HFF-Myc (cell line): ENCODE measurements around the gene PTPRM.

ENCODE experiments used
- DNase-seq: peaks from one replicate; pipeline ENCODE4 v3.0.0-alpha.2; 2011; ENCODE audit warnings: low read depth; ENCODE audit errors: extremely low read depth
- H3K4me3 ChIP-seq: replicated peaks from 2 replicates; pipeline ENCODE4 v1.5.1; 2011; ENCODE audit warnings: low read depth, mild to moderate bottlenecking, control low read depth, low read length
- TF ChIP-seq, protein P1 (sequence below): IDR thresholded peaks from 2 replicates; pipeline ENCODE4 v1.5.1; 2012; ENCODE audit warnings: mild to moderate bottlenecking, low read depth, low read length, control low read depth; ENCODE audit errors: missing control alignments

Gene PTPRM

DNA sequence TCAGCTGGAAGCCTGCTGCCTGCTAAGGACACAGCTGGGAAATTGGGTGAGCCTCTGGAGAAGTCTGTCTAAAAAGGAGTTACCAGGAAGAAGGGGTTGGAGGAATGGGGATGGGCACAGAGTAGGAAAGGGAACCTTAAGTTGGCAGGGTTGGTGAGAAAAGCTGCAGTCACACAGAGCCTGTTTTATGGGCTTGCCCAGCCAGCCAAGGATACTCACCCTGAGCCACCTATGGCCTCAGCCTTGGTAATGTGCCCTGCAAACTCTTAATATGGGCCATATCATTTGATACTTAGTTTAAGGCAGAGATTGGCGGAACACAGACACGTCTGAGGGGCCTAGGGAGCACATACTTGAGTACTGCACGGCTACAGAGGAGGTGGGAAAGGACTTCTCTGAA lies 623.9 kb downstream of the PTPRM start:
- H3K4me3 ChIP-seq: no peak overlapping the region
- TF ChIP-seq, protein P1, sequence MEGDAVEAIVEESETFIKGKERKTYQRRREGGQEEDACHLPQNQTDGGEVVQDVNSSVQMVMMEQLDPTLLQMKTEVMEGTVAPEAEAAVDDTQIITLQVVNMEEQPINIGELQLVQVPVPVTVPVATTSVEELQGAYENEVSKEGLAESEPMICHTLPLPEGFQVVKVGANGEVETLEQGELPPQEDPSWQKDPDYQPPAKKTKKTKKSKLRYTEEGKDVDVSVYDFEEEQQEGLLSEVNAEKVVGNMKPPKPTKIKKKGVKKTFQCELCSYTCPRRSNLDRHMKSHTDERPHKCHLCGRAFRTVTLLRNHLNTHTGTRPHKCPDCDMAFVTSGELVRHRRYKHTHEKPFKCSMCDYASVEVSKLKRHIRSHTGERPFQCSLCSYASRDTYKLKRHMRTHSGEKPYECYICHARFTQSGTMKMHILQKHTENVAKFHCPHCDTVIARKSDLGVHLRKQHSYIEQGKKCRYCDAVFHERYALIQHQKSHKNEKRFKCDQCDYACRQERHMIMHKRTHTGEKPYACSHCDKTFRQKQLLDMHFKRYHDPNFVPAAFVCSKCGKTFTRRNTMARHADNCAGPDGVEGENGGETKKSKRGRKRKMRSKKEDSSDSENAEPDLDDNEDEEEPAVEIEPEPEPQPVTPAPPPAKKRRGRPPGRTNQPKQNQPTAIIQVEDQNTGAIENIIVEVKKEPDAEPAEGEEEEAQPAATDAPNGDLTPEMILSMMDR: no peak
- DNase-seq: no peak

DNA sequence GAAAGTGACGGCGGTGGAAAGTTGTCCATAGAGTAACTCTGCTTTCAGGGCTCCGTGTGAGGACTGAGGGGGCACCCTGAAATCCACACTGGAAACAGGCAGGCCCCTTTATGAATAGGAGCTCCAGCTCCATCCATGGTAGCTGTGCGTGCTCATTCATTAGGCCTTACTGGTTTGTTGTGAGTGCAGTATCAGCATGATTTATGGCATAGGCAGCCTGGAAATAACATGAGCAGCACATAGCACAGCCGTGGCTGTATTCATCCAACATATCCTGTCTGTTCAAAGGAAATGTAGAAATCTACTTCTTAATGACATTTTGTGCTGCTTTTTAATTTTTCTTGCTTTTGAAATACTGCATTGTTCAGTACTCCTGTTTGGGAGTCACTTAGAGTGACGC lies 627.3 kb downstream of the PTPRM start:
- H3K4me3 ChIP-seq: no peak overlapping the region
- no peak for DNase-seq
- TF ChIP-seq, protein P1: no peak

DNA sequence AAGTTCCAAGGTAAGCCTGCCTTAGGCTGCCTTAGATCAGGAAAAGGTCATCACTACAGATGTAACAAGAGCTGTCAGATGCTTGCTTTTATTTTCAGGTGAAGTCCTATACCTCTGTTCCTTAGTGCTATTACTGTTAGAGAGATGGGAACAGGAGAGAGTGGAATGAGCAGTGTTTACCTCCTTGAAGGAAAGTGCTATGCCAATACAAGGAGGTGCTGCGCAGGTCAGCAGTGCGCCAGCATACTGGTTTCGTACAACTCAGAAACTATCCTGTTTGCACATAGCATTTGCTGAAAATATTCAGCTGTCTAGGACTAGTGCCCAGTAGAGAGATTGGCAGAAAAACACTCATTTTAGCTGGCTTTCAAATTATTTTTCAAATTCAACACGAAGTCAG lies 629.1 kb downstream of the PTPRM start:
- no peak for DNase-seq
- TF ChIP-seq, protein P1: no peak

DNA sequence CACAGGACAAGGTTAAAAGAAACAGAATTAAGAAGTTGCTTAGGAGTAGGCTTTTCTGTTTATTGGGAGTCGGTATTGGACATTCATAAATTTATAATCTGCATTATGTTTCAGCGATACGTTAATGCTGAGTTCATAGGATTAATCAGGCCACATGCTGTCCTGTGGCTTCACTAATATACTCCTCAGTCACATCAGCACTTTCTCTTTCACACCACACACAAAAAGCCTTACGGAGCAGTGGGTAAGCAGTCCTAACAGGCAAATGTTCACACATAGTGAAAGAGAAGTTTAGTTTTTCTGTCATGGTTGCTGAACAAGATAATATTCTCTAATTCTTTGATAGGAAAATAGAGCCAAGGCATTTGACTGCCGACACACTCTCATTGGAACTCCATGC lies 630.4 kb downstream of the PTPRM start:
- TF ChIP-seq, protein P1: no peak

More for the DNA sequence above, 629.1 kb downstream of the PTPRM start:
- H3K4me3 ChIP-seq: no peak overlapping the region

DNA sequence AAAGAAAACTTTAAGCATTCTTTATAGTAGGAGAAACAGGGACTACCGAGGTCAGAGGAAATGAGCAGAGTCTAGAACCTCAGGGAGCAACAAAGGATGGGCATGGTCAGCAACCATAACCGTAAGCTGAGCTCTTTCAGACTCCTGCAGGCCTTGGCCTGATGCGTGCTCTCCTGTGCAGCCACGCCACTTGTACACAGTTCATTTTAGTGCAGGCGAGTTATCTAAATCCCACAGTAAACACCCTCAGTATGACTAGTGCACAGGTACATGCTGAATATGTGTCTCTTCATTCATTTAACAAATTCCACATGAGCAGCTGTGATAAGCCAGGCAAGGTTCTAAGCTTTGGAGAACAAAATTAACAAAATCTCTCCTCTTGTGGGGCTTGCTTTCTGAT lies 640.9 kb downstream of the PTPRM start:
- TF ChIP-seq, protein P1: no peak
- DNase-seq: no peak
- H3K4me3 ChIP-seq: no peak overlapping the region

More for the DNA sequence above, 630.4 kb downstream of the PTPRM start:
- no peak overlapping the region for H3K4me3 ChIP-seq
- no peak for DNase-seq

DNA sequence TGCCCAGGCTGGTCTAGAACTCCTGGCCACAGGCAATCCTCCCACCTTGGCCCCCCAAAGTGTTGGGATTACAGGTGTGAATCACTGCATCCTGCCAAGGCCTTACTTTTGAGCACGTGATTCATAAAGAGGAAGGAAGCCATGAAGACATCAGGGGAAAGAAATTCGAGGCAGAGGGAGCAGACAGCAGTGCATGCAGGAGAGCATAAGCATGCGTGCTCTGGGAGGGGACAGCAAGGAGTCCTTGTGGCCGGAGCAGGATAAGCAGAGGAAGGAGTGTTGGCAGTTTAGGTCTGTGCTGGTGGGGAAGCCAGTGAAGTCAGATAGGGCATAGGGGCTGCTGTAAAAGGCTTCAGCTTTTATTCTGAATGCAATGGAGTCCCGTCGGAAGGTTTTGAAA lies 641.6 kb downstream of the PTPRM start:
- H3K4me3 ChIP-seq: no peak overlapping the region
- no peak for DNase-seq
- TF ChIP-seq, protein P1: no peak
